HepG2 (cell line): ENCODE results near the gene SFTA2. TPM values are rescaled to one million over a fixed set of nuclear protein-coding genes. Genes with fewer than 3 reads are reported as not detected.
A peak's percentile ranks its signal among the peaks of the same experiment; 100 is the strongest.

Experiments used
- AGO2 ChIP-seq: fragments of 200-400 bp; formaldehyde crosslinking; optimal IDR thresholded peaks from 2 replicates; pipeline ENCODE3; 2017; ENCODE audit warnings: mild to moderate bottlenecking, low read depth, low read length, moderate library complexity
- ATRX ChIP-seq: sonication (generic); formaldehyde crosslinking; IDR thresholded peaks from 2 replicates; pipeline ENCODE4 v1.4.0; 2020; ENCODE audit warnings: missing genetic modification reagents, borderline replicate concordance
- DNMT3B ChIP-seq: conservative IDR thresholded peaks from 2 replicates; pipeline ENCODE4 v1.6.1; 2016; ENCODE audit warnings: missing biosample characterization, control low read depth
- EEA1 ChIP-seq: sonication (generic); formaldehyde crosslinking; IDR thresholded peaks from 2 replicates; pipeline ENCODE4 v1.5.1; 2020; ENCODE audit warnings: mild to moderate bottlenecking, missing genetic modification reagents, borderline replicate concordance
- ELF1 ChIP-seq: sonication (generic); formaldehyde crosslinking; IDR thresholded peaks from 2 replicates; pipeline ENCODE4 v1.4.0; 2020; ENCODE audit warnings: missing genetic modification reagents
- GPBP1L1 ChIP-seq: sonication (generic); formaldehyde crosslinking; IDR thresholded peaks from 2 replicates; pipeline ENCODE4 v1.5.0; 2020; ENCODE audit warnings: mild to moderate bottlenecking, missing genetic modification reagents
- GZF1 ChIP-seq: sonication (generic); formaldehyde crosslinking; IDR thresholded peaks from 2 replicates; pipeline ENCODE4 v1.5.1; 2020; ENCODE audit warnings: mild to moderate bottlenecking, missing genetic modification reagents
- KDM6A ChIP-seq: IDR thresholded peaks from 2 replicates; pipeline ENCODE4 v1.6.1; 2016; ENCODE audit warnings: low read depth
- MIER2 ChIP-seq: IDR thresholded peaks from 2 replicates; pipeline ENCODE4 v1.6.1; 2016; ENCODE audit warnings: missing biosample characterization, missing genetic modification reagents
- RFX1 ChIP-seq: fragments of 450-650 bp; IDR thresholded peaks from 2 replicates; pipeline ENCODE4 v1.6.1; 2017
- SATB2 ChIP-seq: sonication (generic); formaldehyde crosslinking; IDR thresholded peaks from 2 replicates; pipeline ENCODE4 v1.5.0; 2020; ENCODE audit warnings: missing genetic modification reagents
- YEATS2 ChIP-seq: sonication (generic); formaldehyde crosslinking; IDR thresholded peaks from 2 replicates; pipeline ENCODE4 v1.4.0; 2020; ENCODE audit warnings: missing genetic modification reagents, borderline replicate concordance
- ZFP36L1 ChIP-seq: sonication (generic); formaldehyde crosslinking; IDR thresholded peaks from 2 replicates; pipeline ENCODE4 v1.8.0; 2022; ENCODE audit warnings: mild to moderate bottlenecking, missing genetic modification reagents, moderate library complexity
- ZFP90 ChIP-seq: sonication (generic); formaldehyde crosslinking; IDR thresholded peaks from 2 replicates; pipeline ENCODE4 v1.8.0; 2022; ENCODE audit warnings: missing genetic modification reagents, mild to moderate bottlenecking, inconsistent platforms, borderline replicate concordance
- ZMYM2 ChIP-seq: sonication (generic); formaldehyde crosslinking; IDR thresholded peaks from 2 replicates; pipeline ENCODE4 v1.8.0; 2022; ENCODE audit warnings: mild to moderate bottlenecking, missing genetic modification reagents
- ZNF281 ChIP-seq: sonication (generic); formaldehyde crosslinking; IDR thresholded peaks from 2 replicates; pipeline ENCODE4 v1.4.0; 2020; ENCODE audit warnings: missing genetic modification reagents, borderline replicate concordance
- ZNF367 ChIP-seq: sonication (generic); formaldehyde crosslinking; IDR thresholded peaks from 2 replicates; pipeline ENCODE4 v1.4.0; 2020; ENCODE audit warnings: missing genetic modification reagents, borderline replicate concordance
- ZNF768 ChIP-seq: sonication (generic); formaldehyde crosslinking; IDR thresholded peaks from 2 replicates; pipeline ENCODE4 v1.4.0; 2020; ENCODE audit warnings: missing genetic modification reagents
- ZSCAN30 ChIP-seq: sonication (generic); formaldehyde crosslinking; IDR thresholded peaks from 2 replicates; pipeline ENCODE4 v1.5.0; 2020; ENCODE audit warnings: mild to moderate bottlenecking, missing genetic modification reagents
- polyA plus RNA-seq, 8 experiments: library from polyadenylated mRNA; depleted of rRNA in 3 of 8; stranded (reverse) in 7 of 8; unstranded in 1 of 8; fragments of >200 nt; fragmentation: Illumina TruSeq in 4 of 8; extraction: Trizol in 4 of 8; gene quantifications; 2 replicates each; pipeline versions ENCODE4 v1.2.1 to v1.2.3, GENCODE V29; 2011 to 2016; ENCODE audit warnings: low read depth in 4 of 8, missing spikeins in 1 of 8, mixed read lengths in 1 of 8; ENCODE audit not compliant: insufficient read depth in 1 of 8
- total RNA-seq, 5 experiments: library from RNA; depleted of rRNA; stranded (reverse); fragments of >200 nt; fragmentation: Illumina TruSeq; extraction: Trizol; gene quantifications; 2 replicates each; pipeline ENCODE4 v1.2.3, GENCODE V29; 2016; ENCODE audit warnings: low read depth in 1 of 5
- TF ChIP-seq, protein P1 (sequence below): sonication (generic); formaldehyde crosslinking; conservative IDR thresholded peaks from 2 replicates; pipeline ENCODE4 v1.4.0; 2020; ENCODE audit warnings: missing genetic modification reagents
- TF ChIP-seq, protein P2 (sequence below): IDR thresholded peaks from 2 replicates; pipeline ENCODE4 v1.6.1; 2016; ENCODE audit warnings: mild to moderate bottlenecking, missing biosample characterization, missing genetic modification reagents
- TF ChIP-seq, protein P3 (sequence below): sonication (generic); formaldehyde crosslinking; IDR thresholded peaks from 2 replicates; pipeline ENCODE4 v1.5.1; 2020; ENCODE audit warnings: missing genetic modification reagents, mild to moderate bottlenecking, borderline replicate concordance

The SFTA2 gene
- total and polyA plus RNA-seq, 2 of the 13 experiments (the other 11 are each of a cell fraction or from before 2014, with no cell fraction given) = not detected

DNA sequence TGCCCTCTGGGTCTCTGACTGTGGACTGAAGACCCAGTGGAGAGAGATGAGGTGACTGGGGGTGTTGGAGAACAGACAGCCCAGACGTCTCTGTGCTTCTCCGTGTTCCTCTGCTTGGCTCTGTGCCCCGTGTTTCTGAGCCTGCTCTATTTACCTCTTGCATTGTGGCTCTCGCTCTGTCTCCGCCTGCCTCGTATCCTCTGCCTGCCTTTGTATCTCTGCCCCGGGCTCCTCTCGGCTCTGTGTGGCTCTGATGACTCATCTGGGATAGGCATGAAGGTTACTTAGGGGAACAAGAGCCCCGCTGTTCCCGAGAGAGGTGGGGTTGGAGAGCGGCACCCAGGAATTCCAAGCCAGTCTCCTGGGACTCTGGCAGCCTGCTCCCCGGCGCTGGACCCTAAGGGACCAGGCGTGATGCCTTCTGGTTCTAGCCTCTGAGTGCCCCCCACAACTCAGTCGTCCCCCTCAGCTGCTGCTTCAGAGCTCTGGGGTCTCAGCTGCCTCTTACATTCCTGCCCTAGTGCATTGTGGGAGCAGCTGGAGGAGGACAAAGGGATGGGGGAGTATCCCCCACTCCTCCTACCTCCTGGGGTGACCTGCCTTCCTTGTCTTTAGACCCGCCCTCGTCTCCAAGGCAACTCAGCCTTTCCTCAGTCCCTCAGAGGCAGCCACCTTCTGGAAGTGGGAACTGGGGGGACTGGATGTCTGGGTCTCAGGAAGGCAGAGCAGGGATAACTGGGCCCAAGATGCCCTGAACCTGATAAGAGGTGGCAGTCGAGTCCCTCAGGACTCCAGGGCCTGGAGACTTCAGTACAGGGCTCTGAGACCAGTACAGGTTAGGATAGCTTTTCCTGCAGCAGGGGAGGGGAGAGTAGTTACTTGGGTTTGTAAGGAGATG is 45.7 kb downstream of the SFTA2 start (continued):
- no peak for TF ChIP-seq AGO2
- 0 out of 2 replicates have a peak, but pooled peaks have one; percentile 35 for TF ChIP-seq SATB2 (CRISPR knock-in tag)
- no peak for TF ChIP-seq RFX1
- TF ChIP-seq, protein P1, sequence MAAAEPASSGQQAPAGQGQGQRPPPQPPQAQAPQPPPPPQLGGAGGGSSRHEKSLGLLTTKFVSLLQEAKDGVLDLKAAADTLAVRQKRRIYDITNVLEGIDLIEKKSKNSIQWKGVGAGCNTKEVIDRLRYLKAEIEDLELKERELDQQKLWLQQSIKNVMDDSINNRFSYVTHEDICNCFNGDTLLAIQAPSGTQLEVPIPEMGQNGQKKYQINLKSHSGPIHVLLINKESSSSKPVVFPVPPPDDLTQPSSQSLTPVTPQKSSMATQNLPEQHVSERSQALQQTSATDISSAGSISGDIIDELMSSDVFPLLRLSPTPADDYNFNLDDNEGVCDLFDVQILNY (CRISPR knock-in tag) = no peak
- no peak for TF ChIP-seq ZMYM2 (CRISPR knock-in tag)
- no peak for TF ChIP-seq KDM6A (CRISPR knock-in tag)
- no peak for TF ChIP-seq GZF1
- TF ChIP-seq MIER2 (CRISPR knock-in tag) = no peak
- TF ChIP-seq DNMT3B (CRISPR knock-in tag) = no peak
- no peak for TF ChIP-seq ZFP36L1
- TF ChIP-seq ELF1 (CRISPR knock-in tag) = no peak
- TF ChIP-seq ATRX (CRISPR knock-in tag) = no peak
- TF ChIP-seq EEA1 (CRISPR knock-in tag) = no peak
- 0 out of 2 replicates have a peak, but pooled peaks have one; percentile 58 for TF ChIP-seq ZFP90
- TF ChIP-seq YEATS2 (CRISPR knock-in tag) = no peak
- TF ChIP-seq ZNF367 (CRISPR knock-in tag) = no peak
- TF ChIP-seq, protein P2, sequence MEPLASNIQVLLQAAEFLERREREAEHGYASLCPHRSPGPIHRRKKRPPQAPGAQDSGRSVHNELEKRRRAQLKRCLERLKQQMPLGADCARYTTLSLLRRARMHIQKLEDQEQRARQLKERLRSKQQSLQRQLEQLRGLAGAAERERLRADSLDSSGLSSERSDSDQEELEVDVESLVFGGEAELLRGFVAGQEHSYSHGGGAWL (CRISPR knock-in tag) = 0 out of 2 replicates have a peak, but pooled peaks have one; percentile 27
- TF ChIP-seq, protein P3, sequence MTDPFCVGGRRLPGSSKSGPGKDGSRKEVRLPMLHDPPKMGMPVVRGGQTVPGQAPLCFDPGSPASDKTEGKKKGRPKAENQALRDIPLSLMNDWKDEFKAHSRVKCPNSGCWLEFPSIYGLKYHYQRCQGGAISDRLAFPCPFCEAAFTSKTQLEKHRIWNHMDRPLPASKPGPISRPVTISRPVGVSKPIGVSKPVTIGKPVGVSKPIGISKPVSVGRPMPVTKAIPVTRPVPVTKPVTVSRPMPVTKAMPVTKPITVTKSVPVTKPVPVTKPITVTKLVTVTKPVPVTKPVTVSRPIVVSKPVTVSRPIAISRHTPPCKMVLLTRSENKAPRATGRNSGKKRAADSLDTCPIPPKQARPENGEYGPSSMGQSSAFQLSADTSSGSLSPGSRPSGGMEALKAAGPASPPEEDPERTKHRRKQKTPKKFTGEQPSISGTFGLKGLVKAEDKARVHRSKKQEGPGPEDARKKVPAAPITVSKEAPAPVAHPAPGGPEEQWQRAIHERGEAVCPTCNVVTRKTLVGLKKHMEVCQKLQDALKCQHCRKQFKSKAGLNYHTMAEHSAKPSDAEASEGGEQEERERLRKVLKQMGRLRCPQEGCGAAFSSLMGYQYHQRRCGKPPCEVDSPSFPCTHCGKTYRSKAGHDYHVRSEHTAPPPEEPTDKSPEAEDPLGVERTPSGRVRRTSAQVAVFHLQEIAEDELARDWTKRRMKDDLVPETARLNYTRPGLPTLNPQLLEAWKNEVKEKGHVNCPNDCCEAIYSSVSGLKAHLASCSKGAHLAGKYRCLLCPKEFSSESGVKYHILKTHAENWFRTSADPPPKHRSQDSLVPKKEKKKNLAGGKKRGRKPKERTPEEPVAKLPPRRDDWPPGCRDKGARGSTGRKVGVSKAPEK (CRISPR knock-in tag) = 0 out of 2 replicates have a peak, but pooled peaks have one; percentile 7
- no peak for TF ChIP-seq ZSCAN30 (CRISPR knock-in tag)
- TF ChIP-seq GPBP1L1 (CRISPR knock-in tag) = no peak
- TF ChIP-seq ZNF768 = 0 out of 2 replicates have a peak, but pooled peaks have one; percentile 41
- TF ChIP-seq ZNF281 (CRISPR knock-in tag) = no peak
